Dermis lymphatic vessel endothelial cell (primary cell): ENCODE data around the gene FLT3. TPM values are rescaled to one million over a fixed set of nuclear protein-coding genes. Genes with fewer than 3 reads are reported as not detected.

ENCODE experiments used
- total RNA-seq: library from RNA; depleted of rRNA; stranded (reverse); fragments of >200 nt; gene quantifications from 2 replicates; pipeline ENCODE4 v1.2.1, GENCODE V29; 2014

Gene FLT3
- total RNA-seq: under 0.01 TPM in 1 of 2 replicates, not detected in the other

DNA sequence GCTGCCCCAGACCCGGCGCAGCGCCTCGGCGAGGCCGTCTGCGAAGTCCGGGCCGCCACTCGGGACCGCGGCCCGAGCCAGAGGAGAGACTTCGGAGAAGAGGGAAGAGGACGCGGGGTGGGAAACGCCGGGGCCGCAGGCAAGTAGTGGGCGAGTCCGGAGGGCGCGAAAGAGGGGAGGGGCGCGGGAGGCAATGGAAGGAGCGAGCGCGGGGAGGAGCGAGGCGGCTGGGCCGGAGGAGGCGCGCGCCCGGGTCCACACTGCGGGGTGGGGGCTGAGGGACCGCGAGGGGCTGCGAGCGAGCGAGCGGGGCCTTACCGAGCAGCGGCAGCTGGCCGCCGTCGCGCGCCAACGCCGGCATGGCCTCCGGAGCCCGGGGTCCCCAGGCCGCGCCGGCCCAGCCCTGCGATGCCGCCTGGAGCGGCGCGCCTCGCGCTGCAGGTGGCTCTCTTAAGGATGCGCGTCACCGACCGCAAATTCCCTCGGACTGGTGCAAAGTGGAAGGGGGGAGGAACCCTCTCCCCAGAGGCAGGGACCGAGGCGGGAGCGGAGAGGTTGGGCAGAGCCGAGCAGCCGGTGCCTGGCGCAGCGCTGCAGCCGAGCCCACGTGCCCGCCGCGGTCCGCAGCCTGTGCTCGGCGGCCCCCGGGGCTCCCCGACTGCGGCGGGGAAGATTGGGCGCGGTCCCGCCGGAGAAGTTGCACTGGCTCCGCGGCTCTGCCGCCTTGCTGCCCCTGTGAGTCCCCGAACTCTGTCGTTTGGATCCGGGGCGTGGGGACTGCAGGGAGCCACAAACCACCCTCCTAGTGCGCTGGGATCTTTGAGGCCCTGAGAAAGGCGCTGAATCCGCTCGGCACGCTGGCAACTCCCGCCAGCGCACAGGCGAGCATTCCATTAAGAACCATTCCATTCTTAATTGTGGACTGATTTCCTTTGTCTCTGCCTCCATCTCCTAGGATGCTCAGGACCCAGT is at the start of gene FLT3:
TSS of gene FLT3 (minus strand) at position 427 of the 972 bp plus-strand sequence. CDS start at position 361, 66 bp downstream.

DNA sequence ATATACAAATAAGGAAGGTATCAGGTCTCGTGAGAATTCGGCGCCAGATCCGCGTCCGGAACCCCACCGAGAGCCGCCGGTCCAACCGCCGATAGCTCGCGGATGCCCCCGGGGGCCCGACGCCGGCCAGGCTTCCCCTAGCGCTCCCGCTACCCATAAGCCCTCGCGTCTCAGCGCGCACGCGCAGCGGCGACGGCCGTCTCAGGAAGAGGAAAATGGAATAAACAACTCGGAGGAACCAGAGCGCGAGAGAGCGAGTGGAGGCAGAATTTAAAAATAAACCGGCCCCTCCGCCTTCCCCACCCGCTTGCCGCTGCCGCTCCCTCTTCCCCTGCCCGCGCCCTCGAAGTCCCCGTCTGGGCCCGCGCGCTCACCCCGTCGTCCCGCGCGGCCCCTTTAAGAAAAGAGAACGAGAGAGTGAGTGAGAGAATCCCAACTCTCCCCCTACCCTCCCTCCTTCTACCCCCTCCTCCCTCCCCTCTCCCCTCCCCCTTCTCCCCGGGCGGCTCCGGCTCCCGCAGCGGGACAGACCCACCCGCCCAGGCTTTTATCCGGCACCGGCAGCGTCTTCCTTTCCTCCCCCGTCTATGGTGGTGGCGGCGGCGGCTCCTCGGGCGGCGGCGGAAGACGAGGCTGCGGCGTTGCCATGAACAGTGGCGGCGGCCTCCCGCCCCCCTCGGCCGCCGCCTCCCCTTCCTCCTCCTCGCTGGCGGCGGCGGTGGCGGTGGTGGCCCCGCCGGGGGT is 37.8 kb upstream of the FLT3 start, which contains the start of gene PAN3:
TSS of gene PAN3 (plus strand) at position 534 of the 744 bp plus-strand sequence. CDS start at position 647, 113 bp downstream.

DNA sequence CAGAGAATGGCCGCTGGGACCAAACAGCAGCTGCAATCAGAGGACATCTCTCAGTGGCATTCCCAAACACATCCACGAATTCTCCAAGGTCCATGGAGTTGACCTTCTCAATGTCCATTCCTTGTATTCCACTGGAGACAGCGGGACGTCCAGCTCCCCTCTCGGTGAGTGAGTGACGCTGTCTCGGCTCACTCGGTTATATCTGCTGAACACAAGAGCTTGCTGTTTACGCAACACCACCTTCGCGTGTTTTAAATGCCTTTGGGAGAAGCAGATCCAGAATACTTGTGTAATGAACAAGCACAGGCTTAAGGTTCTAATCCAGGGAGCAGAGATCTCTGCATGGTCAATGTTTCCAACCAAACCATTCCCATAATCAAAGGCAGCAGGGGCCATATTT is 111.9 kb downstream of the FLT3 start, which contains the start of gene URAD:
TSS of gene URAD (minus strand) at position 174 of the 400 bp plus-strand sequence. CDS start at position 118, 56 bp downstream.

DNA sequence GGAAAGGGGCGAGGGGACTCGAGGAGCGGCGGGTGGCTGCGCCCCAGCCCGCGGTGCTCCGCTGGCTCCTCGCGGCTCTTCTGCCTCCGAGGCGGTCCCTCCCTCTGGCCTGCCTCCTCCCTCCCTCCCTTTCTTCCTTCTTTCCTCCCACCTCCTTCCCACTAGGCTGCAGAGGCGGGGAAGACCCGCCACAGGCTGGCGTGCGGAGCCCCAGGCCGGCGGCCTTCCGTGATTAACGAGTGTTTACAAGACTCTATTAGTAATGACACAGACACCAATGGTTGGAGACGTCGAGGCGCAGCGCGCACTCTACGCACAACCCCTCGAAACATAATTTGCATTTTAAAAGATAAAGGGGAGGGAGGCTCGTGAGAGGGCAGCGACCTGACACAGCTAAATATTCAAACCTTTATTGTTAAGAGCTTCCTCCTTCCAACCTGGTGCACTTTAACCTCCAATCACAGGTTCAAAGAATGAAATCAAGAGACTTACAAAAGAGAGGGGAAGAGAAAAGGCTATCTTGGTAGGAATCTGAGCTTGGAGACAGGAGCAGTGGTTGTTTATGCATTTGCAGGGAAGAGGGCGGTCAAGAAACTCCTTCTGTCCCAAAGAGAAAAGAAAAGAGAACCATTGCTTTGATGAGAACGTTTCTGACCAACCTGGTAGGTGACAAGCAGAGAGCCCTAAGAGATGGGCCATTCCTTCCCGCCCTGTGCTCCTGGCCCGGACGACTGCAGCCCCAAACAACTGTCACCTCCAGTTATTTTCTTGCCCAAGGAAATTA is 131.1 kb downstream of the FLT3 start, which contains the start of gene CDX2:
TSS of gene CDX2 (minus strand) at position 234 of the 784 bp plus-strand sequence. CDS start 309 bp downstream, outside the sequence.

Other genes starting within 250 kb of the FLT3 start
- gene PDX1, start 180.6 kb downstream of the FLT3 start, total RNA-seq: not detected in 2 replicates
- not detected in 2 replicates for gene CDX2, start 131.3 kb downstream of the FLT3 start, total RNA-seq
- not detected in 2 replicates for gene URAD, start 111.9 kb downstream of the FLT3 start, total RNA-seq
- gene PAN3, start 38.0 kb upstream of the FLT3 start, total RNA-seq: 28.0 and 30.9 TPM in 2 replicates